ENCODE data around the gene KLHDC8A. TPM values are rescaled to one million over a fixed set of nuclear protein-coding genes. Genes with fewer than 3 reads are reported as not detected.
"Not testable (repeated sequence)": the region's sequence is repeated elsewhere in the genome, so short reads cannot be mapped to it uniquely, and the experiment has no call there.

Gene KLHDC8A
- total and polyA plus RNA-seq, 4 donors = 9.9 to 56.8 (median 31.0) TPM

GRCh38 chr1:205303247-205303888, 53.4 kb downstream of the KLHDC8A start:
- H3K36me3 ChIP-seq (ENCODE audit: control insufficient read depth, insufficient read depth, low read length) = peaks cover 33% of the 10 kb centered on the region
- 77% methylated on average over 19 of the region's 20 CpGs for WGBS (ENCODE audit: insufficient coverage)

GRCh38 chr1:205301842-205302588, 54.7 kb downstream of the KLHDC8A start:
- Histone ChIP-seq H3K4me1 (ENCODE audit: control insufficient read depth, insufficient read depth, low read length) (peaks cover 29% of the 10 kb centered on the region), H3K36me3 (ENCODE audit: control insufficient read depth, insufficient read depth, low read length) (peaks cover 24% of the 10 kb centered on the region), H3K9me3 (ENCODE audit: control insufficient read depth, insufficient read depth, low read length) (no peaks in the 10 kb centered on the region), H3K4me3 (ENCODE audit: low read depth, low read length) (no peak overlapping the region), H3K27ac (ENCODE audit: low read depth, low read length) (peak overlapping the region; percentile 54), H3K27me3 (ENCODE audit: control insufficient read depth, insufficient read depth, low read length) (no peaks in the 10 kb centered on the region)
- WGBS (ENCODE audit: insufficient coverage) = 60% methylated on average over 2 of the region's 6 CpGs
- no peak for DNase-seq (ENCODE audit: low read depth in 4 of 6, low spot score in 6 of 6)

More at GRCh38 chr1:205303247-205303888, 53.4 kb downstream of the KLHDC8A start:
- DNase-seq (ENCODE audit: low read depth in 4 of 6, low spot score in 6 of 6) = no peak
- no peaks in the 10 kb centered on the region for H3K27me3 ChIP-seq (ENCODE audit: control insufficient read depth, insufficient read depth, low read length)
- no peaks in the 10 kb centered on the region for H3K9me3 ChIP-seq (ENCODE audit: control insufficient read depth, insufficient read depth, low read length)
- peaks cover 23% of the 10 kb centered on the region for H3K4me1 ChIP-seq (ENCODE audit: control insufficient read depth, insufficient read depth, low read length)
- H3K27ac ChIP-seq (ENCODE audit: low read depth, low read length) = no peak overlapping the region
- no peak overlapping the region for H3K4me3 ChIP-seq (ENCODE audit: low read depth, low read length)

DNA sequence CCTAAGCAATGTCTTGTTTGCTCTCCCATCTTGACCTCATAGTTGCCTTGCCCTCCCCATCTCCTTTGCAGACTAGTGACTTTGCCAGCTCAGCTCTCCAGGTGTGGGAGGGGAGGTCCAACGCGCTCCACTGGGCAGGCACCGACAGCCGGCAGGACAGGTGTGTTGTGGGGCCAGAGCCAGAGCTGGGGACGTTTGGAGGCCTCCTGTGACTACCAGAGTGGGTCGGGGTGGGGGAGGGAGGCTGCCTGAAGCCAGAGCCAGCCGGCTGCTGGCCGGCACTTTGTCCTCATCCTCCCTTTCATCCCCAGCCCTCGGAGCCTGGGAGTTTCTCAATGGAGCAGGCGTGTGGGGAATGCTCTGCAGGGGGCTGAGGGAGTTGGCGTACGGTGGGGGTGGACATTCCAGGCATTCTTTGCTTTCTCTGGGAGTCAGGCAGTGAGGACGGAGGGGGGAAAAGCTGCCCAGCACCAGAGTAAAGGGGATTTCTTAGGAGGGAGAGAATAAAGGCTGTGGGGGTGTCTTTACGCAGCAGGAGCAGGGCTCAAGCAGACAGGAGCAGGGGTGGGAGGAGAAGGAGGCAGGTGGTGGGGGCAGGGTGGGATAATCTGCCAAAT, 55.4 kb downstream of the KLHDC8A start:
- Histone ChIP-seq H3K4me3 (ENCODE audit: low read depth, low read length) (no peak overlapping the region), H3K27ac (ENCODE audit: low read depth, low read length) (peak overlapping the region; percentile 54), H3K4me1 (ENCODE audit: control insufficient read depth, insufficient read depth, low read length) (peaks cover 29% of the 10 kb centered on the region), H3K27me3 (ENCODE audit: control insufficient read depth, insufficient read depth, low read length) (no peaks in the 10 kb centered on the region), H3K9me3 (ENCODE audit: control insufficient read depth, insufficient read depth, low read length) (no peaks in the 10 kb centered on the region), H3K36me3 (ENCODE audit: control insufficient read depth, insufficient read depth, low read length) (peaks cover 24% of the 10 kb centered on the region)
- 27% methylated on average over 6 of the region's 14 CpGs for WGBS (ENCODE audit: insufficient coverage)
- peak in 2 of 6 donors; percentile 84 to 87 for DNase-seq (ENCODE audit: low read depth in 4 of 6, low spot score in 6 of 6)

- no peaks in the 10 kb centered on the region for H3K9me3 ChIP-seq (ENCODE audit: control insufficient read depth, insufficient read depth, low read length)
- H3K27me3 ChIP-seq (ENCODE audit: control insufficient read depth, insufficient read depth, low read length) = no peaks in the 10 kb centered on the region
- H3K36me3 ChIP-seq (ENCODE audit: control insufficient read depth, insufficient read depth, low read length) = peaks cover 20% of the 10 kb centered on the region
- 88% methylated on average over 6 of the region's 9 CpGs for WGBS (ENCODE audit: insufficient coverage)
- peaks cover 29% of the 10 kb centered on the region for H3K4me1 ChIP-seq (ENCODE audit: control insufficient read depth, insufficient read depth, low read length)
- H3K27ac ChIP-seq (ENCODE audit: low read depth, low read length) = no peak overlapping the region
- no peak overlapping the region for H3K4me3 ChIP-seq (ENCODE audit: low read depth, low read length)
- DNase-seq (ENCODE audit: low read depth in 4 of 6, low spot score in 6 of 6) = no peak
These were observed 56.6 kb downstream of the KLHDC8A start for GRCh38 chr1:205300149-205300548.

DNA sequence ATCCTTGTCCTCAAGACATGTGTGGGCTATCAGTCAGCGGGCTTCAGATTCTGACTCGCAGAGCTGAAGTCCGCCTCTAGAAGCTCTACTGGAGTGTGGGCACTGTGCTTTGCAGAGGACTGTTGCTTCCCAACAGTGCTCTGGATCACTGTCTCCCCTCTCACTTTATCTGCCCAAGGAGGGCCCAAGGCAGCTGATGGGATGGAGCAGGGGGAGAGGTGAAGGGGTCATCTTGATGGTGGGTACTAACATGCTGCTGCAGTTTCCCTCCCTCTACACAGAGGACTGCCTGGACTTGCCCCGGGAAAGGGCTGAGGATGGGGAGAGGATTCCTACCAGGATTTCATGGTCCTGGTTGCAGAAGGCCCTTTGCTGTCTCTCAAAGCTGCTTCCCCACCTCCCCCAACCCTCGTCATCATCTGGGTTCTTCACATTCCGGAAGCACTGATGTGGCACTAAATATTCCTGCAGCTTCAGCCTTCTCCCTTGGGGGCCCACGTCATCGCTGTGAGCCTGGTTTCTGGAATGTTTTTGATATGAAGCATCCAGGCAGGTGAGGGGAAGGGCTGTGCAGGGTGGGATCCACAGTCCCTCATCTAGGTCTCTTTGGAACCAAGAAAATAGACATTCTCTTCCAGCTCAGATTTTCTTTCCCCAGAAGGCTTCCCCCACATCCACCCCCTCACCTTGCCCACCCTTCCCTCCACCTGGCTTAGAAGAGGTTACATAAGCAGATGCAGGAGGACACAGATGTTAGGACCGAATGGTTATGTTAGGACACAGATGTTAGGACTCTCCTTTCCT, 58.3 kb downstream of the KLHDC8A start:
- Histone ChIP-seq H3K9me3 (ENCODE audit: control insufficient read depth, insufficient read depth, low read length) (no peaks in the 10 kb centered on the region), H3K4me1 (ENCODE audit: control insufficient read depth, insufficient read depth, low read length) (peaks cover 35% of the 10 kb centered on the region)

GRCh38 chr1:205297546-205298177, 59.1 kb downstream of the KLHDC8A start:
- not testable (repeated sequence) for H3K27me3 ChIP-seq (ENCODE audit: control insufficient read depth, insufficient read depth, low read length); H3K27ac ChIP-seq (ENCODE audit: low read depth, low read length); H3K4me3 ChIP-seq (ENCODE audit: low read depth, low read length); DNase-seq (ENCODE audit: low read depth in 4 of 6, low spot score in 6 of 6); H3K9me3 ChIP-seq (ENCODE audit: control insufficient read depth, insufficient read depth, low read length); H3K36me3 ChIP-seq (ENCODE audit: control insufficient read depth, insufficient read depth, low read length)
- peaks cover 35% of the 10 kb centered on the region for H3K4me1 ChIP-seq (ENCODE audit: control insufficient read depth, insufficient read depth, low read length)
- 94% methylated on average over 3 of the region's 5 CpGs for WGBS (ENCODE audit: insufficient coverage)

More for the DNA sequence above, 58.3 kb downstream of the KLHDC8A start:
- DNase-seq (ENCODE audit: low read depth in 4 of 6, low spot score in 6 of 6) = peak in 1 of 6 donors; percentile 90
- H3K27me3 ChIP-seq (ENCODE audit: control insufficient read depth, insufficient read depth, low read length) = no peaks in the 10 kb centered on the region
- H3K36me3 ChIP-seq (ENCODE audit: control insufficient read depth, insufficient read depth, low read length) = peaks cover 5% of the 10 kb centered on the region
- 80% methylated on average over 5 of the region's 9 CpGs for WGBS (ENCODE audit: insufficient coverage)
- no peak overlapping the region for H3K27ac ChIP-seq (ENCODE audit: low read depth, low read length)
- H3K4me3 ChIP-seq (ENCODE audit: low read depth, low read length) = no peak overlapping the region

GRCh38 chr1:205296154-205296553, 60.6 kb downstream of the KLHDC8A start:
- no peak overlapping the region for H3K4me3 ChIP-seq (ENCODE audit: low read depth, low read length)
- H3K27me3 ChIP-seq (ENCODE audit: control insufficient read depth, insufficient read depth, low read length) = no peaks in the 10 kb centered on the region
- 92% methylated on average over 2 of the region's 2 CpGs for WGBS (ENCODE audit: insufficient coverage)
- peaks cover 25% of the 10 kb centered on the region for H3K4me1 ChIP-seq (ENCODE audit: control insufficient read depth, insufficient read depth, low read length)
- H3K9me3 ChIP-seq (ENCODE audit: control insufficient read depth, insufficient read depth, low read length) = no peaks in the 10 kb centered on the region
- no peak for DNase-seq (ENCODE audit: low read depth in 4 of 6, low spot score in 6 of 6)
- no peaks in the 10 kb centered on the region for H3K36me3 ChIP-seq (ENCODE audit: control insufficient read depth, insufficient read depth, low read length)
- no peak overlapping the region for H3K27ac ChIP-seq (ENCODE audit: low read depth, low read length)

- no peak overlapping the region for H3K27ac ChIP-seq (ENCODE audit: low read depth, low read length)
These were observed 61.8 kb downstream of the KLHDC8A start for GRCh38 chr1:205294934-205295333.

More at GRCh38 chr1:205294934-205295333, 61.8 kb downstream of the KLHDC8A start:
- 86% methylated on average over 2 of the region's 5 CpGs for WGBS (ENCODE audit: insufficient coverage)
- no peak for DNase-seq (ENCODE audit: low read depth in 4 of 6, low spot score in 6 of 6)
- H3K9me3 ChIP-seq (ENCODE audit: control insufficient read depth, insufficient read depth, low read length) = no peaks in the 10 kb centered on the region
- no peaks in the 10 kb centered on the region for H3K36me3 ChIP-seq (ENCODE audit: control insufficient read depth, insufficient read depth, low read length)
- no peaks in the 10 kb centered on the region for H3K27me3 ChIP-seq (ENCODE audit: control insufficient read depth, insufficient read depth, low read length)
- H3K4me3 ChIP-seq (ENCODE audit: low read depth, low read length) = no peak overlapping the region
- peaks cover 13% of the 10 kb centered on the region for H3K4me1 ChIP-seq (ENCODE audit: control insufficient read depth, insufficient read depth, low read length)

Measured in spinal cord (tissue), 10 donors.